Sigmoid colon (tissue), 7 donors: ENCODE results near the gene G3BP1. TPM values are rescaled to one million over a fixed set of nuclear protein-coding genes. Genes with fewer than 3 reads are reported as not detected.

Experiments used
- DNase-seq: peaks from one replicate; pipeline ENCODE4 v3.0.0-alpha.2; 2019
- H3K27ac ChIP-seq, 4 donors: fragments of 200-600 bp; sonication (generic); one replicate each; pipeline ENCODE4 v1.5.1; 2016 to 2019; ENCODE audit warnings: mild to moderate bottlenecking in 1 of 4
- H3K27me3 ChIP-seq, 3 donors: fragments of 200-600 bp; sonication (generic); one replicate each; pipeline ENCODE4 v1.5.1; 2019; ENCODE audit warnings: mild to moderate bottlenecking in 1 of 3
- H3K36me3 ChIP-seq, 4 donors: fragments of 200-600 bp; sonication (generic); one replicate each; pipeline ENCODE4 v1.5.1; 2016 to 2019
- H3K4me1 ChIP-seq, 4 donors: fragments of 200-600 bp; sonication (generic); one replicate each; pipeline ENCODE4 v1.5.1; 2017 to 2019
- H3K4me3 ChIP-seq, 4 donors: fragments of 200-600 bp; sonication (generic); one replicate each; pipeline ENCODE4 v1.5.1; 2017 to 2019; ENCODE audit warnings: mild to moderate bottlenecking in 2 of 4, moderate library complexity in 1 of 4
- H3K9me3 ChIP-seq, 4 donors: fragments of 200-600 bp in 3 of 4; sonication (generic) in 3 of 4; one replicate each; pipeline versions ENCODE4 v1.5.1 to v1.6.1; 2013 to 2019
- EP300 ChIP-seq, 4 donors: sonication (generic); formaldehyde crosslinking; IDR thresholded peaks; one replicate each; pipeline ENCODE4 v1.6.1; 2017; ENCODE audit warnings: antibody characterized with exemption in 4 of 4
- POLR2A ChIP-seq, 2 donors: fragments of 450-650 bp; IDR thresholded peaks; one replicate each; pipeline ENCODE4 v1.6.1; 2016; ENCODE audit warnings: antibody characterized with exemption in 2 of 2, mild to moderate bottlenecking in 2 of 2, moderate library complexity in 2 of 2
- POLR2AphosphoS5 ChIP-seq, 4 donors: sonication (generic); formaldehyde crosslinking; IDR thresholded peaks; one replicate each; pipeline ENCODE4 v1.6.1; 2017; ENCODE audit warnings: antibody characterized with exemption in 4 of 4
- WGBS, 2 donors: extraction: QIAGEN DNeasy Blood & Tissue Kit; methylation state at CpG; one replicate each; pipeline ENCODE4 v1.1.7; 2013; 5-methylcytosine and 5-hydroxymethylcytosine counted together
- intact Hi-C: fragments of 100-400 bp; cut with DNase I; formaldehyde crosslinking; loops from one replicate; pipeline ENCODE4 v1.15.1; 2023
- polyA plus RNA-seq, 3 donors: library from polyadenylated mRNA; stranded (reverse); fragments of 200-250 nt; gene quantifications; one replicate each; pipeline ENCODE4 v1.2.3, GENCODE V29; 2013
- total RNA-seq, 4 donors: library from RNA; depleted of rRNA; stranded (reverse); fragments of >200 nt; gene quantifications; one replicate each; pipeline ENCODE4 v1.1.0, GENCODE V29; 2016
- TF ChIP-seq, protein P1 (sequence below), 4 experiments: fragments of 450-650 bp in 3 of 4; fragments of 200-600 bp in 1 of 4; IDR thresholded peaks; one replicate each; pipeline ENCODE4 v1.5.1; 2016 to 2019; ENCODE audit warnings: antibody characterized with exemption in 4 of 4, mild to moderate bottlenecking in 3 of 4, moderate library complexity in 2 of 4
- donor health status: healthy with polysubstance abuse.
- donor health status: Bipolar disorder and iron deficiency.
- donor health status: healthy.

Gene G3BP1
- total and polyA plus RNA-seq, 7 donors = 16.8 to 158 (median 68.5) TPM

DNA sequence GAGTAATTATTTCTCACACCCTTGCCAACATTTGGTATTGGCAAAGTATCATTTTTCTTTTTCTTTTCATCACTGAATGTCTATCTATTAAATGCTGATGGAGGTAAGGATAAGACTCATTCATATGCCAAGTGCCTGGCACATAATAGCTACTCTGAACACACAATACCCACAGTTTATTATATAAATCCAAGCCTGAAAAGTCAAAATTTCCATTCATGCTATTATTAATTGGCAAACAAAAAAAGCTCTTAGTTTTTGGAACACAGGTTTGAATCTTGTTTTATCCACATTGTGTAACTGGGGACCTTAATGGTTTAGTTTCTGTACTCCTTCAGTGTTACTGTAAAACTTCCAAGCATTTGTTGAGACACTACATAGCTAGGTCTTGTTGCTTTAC is 7.0 kb upstream of the G3BP1 start:
- Histone ChIP-seq H3K36me3 (no peaks in the 10 kb centered on the region), H3K9me3 (no peaks in the 10 kb centered on the region), H3K4me1 (peaks cover 0 to 4% (median under 1%) of the 10 kb centered on the region in 4 donors), H3K27ac (no peak overlapping the region), H3K4me3 (no peak overlapping the region), H3K27me3 (no peaks in the 10 kb centered on the region)
- no peak for DNase-seq
- TF ChIP-seq, protein P1, sequence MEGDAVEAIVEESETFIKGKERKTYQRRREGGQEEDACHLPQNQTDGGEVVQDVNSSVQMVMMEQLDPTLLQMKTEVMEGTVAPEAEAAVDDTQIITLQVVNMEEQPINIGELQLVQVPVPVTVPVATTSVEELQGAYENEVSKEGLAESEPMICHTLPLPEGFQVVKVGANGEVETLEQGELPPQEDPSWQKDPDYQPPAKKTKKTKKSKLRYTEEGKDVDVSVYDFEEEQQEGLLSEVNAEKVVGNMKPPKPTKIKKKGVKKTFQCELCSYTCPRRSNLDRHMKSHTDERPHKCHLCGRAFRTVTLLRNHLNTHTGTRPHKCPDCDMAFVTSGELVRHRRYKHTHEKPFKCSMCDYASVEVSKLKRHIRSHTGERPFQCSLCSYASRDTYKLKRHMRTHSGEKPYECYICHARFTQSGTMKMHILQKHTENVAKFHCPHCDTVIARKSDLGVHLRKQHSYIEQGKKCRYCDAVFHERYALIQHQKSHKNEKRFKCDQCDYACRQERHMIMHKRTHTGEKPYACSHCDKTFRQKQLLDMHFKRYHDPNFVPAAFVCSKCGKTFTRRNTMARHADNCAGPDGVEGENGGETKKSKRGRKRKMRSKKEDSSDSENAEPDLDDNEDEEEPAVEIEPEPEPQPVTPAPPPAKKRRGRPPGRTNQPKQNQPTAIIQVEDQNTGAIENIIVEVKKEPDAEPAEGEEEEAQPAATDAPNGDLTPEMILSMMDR (IDR thresholded peaks at IDR 0.05) = no peak
- TF ChIP-seq POLR2AphosphoS5 (IDR thresholded peaks at IDR 0.05) = no peak
- TF ChIP-seq POLR2A (IDR thresholded peaks at IDR 0.05) = no peak
- no peak for TF ChIP-seq EP300 (IDR thresholded peaks at IDR 0.05)
- intact Hi-C loops = no loop called here

DNA sequence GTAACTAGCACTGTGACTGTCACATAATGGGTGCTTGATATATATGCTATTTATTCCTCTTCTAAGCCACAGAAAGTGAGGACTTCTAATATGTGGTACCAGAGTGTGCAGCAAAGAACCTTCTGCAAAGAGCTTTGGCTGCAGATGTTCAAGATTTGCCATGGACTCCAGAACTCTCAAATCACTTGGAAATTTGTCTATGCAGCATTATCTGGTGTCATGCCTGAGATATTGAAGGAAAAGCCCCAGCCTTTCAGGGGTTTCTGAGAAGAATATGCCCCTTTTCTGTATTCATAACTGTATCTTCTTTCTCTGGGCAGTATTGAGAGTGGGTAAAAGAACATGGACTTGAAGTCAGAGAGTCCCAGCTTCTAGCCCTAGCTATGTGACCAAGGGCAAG is 4.8 kb upstream of the G3BP1 start:
- Histone ChIP-seq H3K9me3 (no peaks in the 10 kb centered on the region), H3K27ac (no peak overlapping the region), H3K36me3 (no peaks in the 10 kb centered on the region), H3K4me1 (peaks cover 0 to 11% (median 8%) of the 10 kb centered on the region in 4 donors), H3K4me3 (no peak overlapping the region), H3K27me3 (no peaks in the 10 kb centered on the region)
- no peak for DNase-seq
- TF ChIP-seq, protein P1 (IDR thresholded peaks at IDR 0.05) = no peak
- TF ChIP-seq POLR2A (IDR thresholded peaks at IDR 0.05) (no peak), EP300 (IDR thresholded peaks at IDR 0.05) (no peak), POLR2AphosphoS5 (IDR thresholded peaks at IDR 0.05) (no peak)
- intact Hi-C loops = no loop called here

DNA sequence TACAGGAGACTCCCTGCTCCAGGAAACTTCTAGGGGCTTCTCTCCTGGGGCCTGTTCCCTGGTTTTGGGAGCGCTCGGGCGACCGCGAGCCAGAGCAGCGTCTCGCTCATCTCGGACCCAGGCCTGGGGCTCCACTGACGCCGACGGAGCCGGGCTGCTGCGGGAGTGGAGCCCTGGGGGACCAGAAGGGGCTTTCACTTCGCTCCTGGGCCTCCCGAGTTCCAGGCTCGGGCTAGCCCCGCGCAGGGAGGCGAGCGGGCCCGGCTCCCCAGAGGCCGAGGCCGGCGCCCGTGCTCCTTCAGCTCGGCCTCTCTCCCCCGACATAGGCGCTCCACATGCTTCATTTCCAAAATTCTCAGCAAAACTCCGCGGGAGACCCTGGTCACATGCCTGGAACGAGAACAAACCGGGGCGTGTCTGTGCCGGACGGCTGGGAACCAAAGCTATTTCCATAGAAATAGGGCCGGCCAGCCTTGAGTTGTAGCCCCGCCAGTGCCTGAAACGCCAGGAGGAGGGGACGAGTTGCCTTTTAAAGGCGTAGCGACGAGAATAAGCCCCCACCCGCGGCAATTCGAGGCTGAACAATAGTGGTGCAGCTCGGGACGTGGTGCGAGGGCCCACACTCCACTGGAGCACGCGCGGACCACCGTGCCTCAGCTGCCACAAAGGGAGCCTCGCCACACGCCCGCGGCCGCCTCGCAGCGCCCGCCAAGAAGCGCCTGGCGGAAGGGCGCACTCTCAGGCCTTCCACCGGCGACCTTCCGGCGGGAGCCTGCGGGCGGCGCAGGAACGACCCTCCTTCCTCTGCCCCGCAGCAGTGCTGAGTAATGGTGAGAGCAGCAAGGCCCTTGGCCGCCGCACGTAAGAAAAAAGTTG is 1.1 kb upstream of the G3BP1 start:
- Histone ChIP-seq H3K36me3 (no peaks in the 10 kb centered on the region), H3K27me3 (no peaks in the 10 kb centered on the region), H3K27ac (peak overlapping the region; percentile 84 to 99 (median 98)), H3K4me1 (peaks cover 0 to 38% (median 35%) of the 10 kb centered on the region in 4 donors), H3K4me3 (peak overlapping the region; percentile 42 to 69 (median 50)), H3K9me3 (no peaks in the 10 kb centered on the region)
- TF ChIP-seq, protein P1 (IDR thresholded peaks at IDR 0.05) = no peak
- peak in 1 of 4 donors; percentile 42 for TF ChIP-seq POLR2AphosphoS5 (IDR thresholded peaks at IDR 0.05)
- intact Hi-C loops = loop anchor here (1.0 to 2.0 kb wide), 2 partner anchors 12 to 30 kb away; partner anchors contain the start of gene ATOX1
- peak; percentile 93 for DNase-seq
- 11 to 31% methylated on average over 75 of the region's 75 CpGs for WGBS, 2 donors

DNA sequence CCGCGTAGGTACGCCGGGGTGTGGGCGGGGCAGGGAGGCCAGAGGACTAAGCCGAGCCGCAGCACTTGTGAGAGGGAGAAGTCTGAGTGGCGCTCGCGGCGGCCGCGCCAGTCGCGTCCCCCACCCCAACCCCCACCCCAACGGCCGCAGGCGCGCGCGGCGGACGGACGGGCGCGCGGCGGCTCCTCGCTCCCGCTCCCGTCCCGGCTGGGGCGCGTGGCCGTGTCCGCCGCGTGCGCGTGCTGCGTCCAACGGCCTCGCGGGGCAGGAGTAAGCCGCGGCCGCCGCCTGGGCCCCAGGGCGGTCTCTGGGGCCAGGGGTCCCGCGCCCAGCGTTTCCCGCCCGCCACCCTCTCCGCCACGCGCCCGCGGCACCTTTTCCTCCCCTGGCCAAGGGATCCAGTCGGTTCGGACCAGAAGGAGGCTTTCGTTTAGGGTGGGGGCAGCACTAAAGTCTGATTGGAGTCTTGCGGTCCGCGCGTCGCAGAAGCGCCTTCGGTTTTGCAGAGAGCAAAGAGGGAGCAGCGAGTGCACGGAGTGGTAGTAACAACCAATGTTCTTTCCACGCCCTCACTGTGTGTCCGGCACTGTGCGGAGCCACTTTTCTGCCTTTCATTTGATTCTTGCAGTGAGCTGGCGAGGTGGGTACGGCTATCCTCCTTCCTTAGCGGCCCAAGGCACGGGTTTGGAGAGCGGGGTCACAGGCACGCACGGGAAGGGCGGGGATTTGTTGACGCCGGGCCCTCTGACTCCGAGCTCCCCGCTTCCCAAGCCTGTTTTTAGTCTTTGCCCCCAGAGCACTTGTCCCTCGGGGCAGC is 483 bp downstream of the G3BP1 start:
- Histone ChIP-seq H3K27me3 (no peaks in the 10 kb centered on the region), H3K36me3 (no peaks in the 10 kb centered on the region), H3K4me3 (peak overlapping the region; percentile 84 to 91 (median 88)), H3K9me3 (no peaks in the 10 kb centered on the region), H3K4me1 (peaks cover 0 to 51% (median 50%) of the 10 kb centered on the region in 4 donors), H3K27ac (peak overlapping the region; percentile 92 to 98 (median 94))
- WGBS, 2 donors = 0 to 1% methylated on average over 87 of the region's 87 CpGs
- TF ChIP-seq POLR2A (IDR thresholded peaks at IDR 0.05) (no peak), EP300 (IDR thresholded peaks at IDR 0.05) (no peak), POLR2AphosphoS5 (IDR thresholded peaks at IDR 0.05) (peak in 3 of 4 donors; percentile 12 to 39 (median 26))
- TF ChIP-seq, protein P1 (IDR thresholded peaks at IDR 0.05) = no peak
- peak; percentile 74 for DNase-seq
- intact Hi-C loops = no loop called here
